GM21515 (cell line): ENCODE data around the gene STAU1.
A peak's percentile ranks its signal among the peaks of the same experiment; 100 is the strongest.
"Not testable (repeated sequence)": the region's sequence is repeated elsewhere in the genome, so short reads cannot be mapped to it uniquely, and the experiment has no call there.

Source experiments
- ATAC-seq: cut with Tn5 transposase; IDR thresholded peaks from one replicate; pipeline ENCODE4 v1.9.1; 2021; ENCODE audit not compliant: unreplicated experiment

The STAU1 gene, protein sequence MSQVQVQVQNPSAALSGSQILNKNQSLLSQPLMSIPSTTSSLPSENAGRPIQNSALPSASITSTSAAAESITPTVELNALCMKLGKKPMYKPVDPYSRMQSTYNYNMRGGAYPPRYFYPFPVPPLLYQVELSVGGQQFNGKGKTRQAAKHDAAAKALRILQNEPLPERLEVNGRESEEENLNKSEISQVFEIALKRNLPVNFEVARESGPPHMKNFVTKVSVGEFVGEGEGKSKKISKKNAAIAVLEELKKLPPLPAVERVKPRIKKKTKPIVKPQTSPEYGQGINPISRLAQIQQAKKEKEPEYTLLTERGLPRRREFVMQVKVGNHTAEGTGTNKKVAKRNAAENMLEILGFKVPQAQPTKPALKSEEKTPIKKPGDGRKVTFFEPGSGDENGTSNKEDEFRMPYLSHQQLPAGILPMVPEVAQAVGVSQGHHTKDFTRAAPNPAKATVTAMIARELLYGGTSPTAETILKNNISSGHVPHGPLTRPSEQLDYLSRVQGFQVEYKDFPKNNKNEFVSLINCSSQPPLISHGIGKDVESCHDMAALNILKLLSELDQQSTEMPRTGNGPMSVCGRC

GRCh38 chr20:49187851-49188641 is at the start of gene STAU1:
Gene STAU1, minus strand, starts transcription at chr20:49188334. Its CDS starts 22,133 bp downstream, at chr20:49166201.
- ATAC-seq = peak; percentile 90

GRCh38 chr20:49237531-49237930 is 49.4 kb upstream of the STAU1 start:
- no peak for ATAC-seq

- no peak for ATAC-seq
These were observed 48.2 kb upstream of the STAU1 start for GRCh38 chr20:49236301-49236700.

DNA sequence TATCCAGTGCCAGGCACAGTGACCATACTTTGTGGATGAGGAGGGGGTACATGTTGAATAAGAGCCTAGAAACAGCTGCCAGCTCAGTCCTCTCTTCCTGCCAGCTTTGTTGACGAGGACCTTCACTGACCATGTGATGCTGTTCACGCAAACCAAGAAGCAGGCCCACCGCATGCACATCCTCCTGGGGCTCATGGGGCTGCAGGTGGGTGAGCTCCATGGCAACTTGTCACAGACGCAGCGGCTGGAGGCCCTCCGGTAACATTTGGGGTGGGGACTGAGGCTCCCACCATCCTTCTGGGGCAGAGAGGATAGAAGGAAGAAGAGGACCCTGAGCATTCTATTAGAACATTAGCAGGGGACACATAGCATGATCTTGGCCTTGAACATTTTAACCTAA is 46.7 kb upstream of the STAU1 start:
- no peak for ATAC-seq

DNA sequence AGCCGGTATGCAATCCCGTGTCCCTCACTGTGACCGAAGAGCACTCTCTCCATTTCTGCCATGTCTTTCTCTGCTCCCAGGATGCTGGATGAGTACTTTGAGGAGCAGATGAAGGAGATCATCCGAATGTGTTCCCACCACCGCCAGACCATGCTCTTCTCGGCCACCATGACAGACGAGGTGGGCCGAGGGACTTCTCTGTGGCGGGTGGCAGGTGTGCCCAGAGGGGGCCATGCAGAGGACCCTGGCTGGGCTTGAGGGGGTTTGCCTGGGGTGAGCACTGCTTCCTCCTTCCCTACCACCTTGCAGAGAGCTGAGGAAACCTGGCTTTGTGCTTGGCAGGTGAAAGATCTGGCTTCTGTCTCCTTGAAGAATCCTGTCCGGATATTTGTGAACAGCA is 45.1 kb upstream of the STAU1 start:
- ATAC-seq = no peak

DNA sequence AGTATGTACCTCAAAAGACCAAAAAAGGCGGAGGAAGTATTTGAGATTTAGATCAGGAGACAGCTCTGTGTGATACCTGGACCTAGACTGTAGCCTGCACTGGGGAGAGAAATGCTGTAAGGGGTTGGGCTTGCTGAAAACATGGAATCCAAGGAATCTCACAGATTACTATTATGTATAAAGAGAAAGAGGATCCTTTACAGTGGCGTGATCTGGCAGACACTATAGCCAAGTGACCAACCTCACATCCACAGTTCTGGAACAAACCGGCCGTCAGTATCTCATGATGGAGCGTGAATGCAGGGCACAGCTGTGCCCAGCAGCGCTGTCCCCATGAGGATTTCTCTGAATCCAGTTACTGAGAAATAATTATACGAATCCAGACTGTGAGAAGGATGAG is 43.3 kb upstream of the STAU1 start:
- no peak for ATAC-seq

DNA sequence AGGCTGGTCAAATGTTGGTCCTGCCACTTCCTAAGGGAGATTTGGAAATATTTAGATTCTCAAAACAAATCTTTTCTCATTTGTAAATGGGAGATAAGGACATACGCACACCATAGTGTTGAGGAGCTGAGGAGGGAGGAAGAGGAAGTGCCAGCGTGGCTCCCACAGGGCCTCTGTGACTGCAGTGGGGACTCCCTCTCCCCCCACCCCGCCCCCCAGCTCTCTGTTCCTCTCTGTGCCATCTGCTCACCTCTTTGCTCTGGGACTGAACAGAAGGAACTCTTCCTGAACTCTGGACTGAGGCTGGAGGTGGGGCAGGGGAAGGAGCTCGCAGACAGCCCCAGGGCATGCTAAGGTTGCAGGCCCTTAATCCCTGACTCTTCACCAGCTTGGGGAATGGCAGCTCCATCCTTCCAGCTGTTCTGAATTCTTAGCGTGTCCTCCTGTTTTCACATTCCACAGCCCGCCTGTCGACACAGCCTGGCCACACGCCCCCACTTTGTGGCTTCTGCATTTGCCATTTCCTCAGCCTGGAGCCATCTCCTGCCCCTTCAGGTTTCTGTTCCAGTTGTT is 42.5 kb upstream of the STAU1 start:
- ATAC-seq = no peak

DNA sequence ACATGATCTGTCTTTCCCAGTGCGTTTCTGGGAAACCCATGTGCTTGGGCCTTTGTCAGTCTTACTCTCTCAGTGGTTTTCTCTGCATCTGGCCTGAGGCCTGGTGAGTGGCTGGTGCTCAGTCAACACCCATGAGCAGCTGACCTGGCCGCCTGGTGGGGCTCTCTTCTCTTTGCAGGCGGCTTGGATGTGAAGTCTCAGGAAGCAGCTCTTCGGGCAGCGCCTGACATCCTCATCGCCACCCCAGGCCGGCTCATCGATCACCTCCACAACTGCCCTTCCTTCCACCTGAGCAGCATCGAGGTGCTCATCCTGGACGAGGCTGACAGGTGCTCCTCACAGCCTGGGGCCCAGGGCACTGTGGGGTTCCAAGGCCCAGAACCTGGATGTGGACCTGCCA is 41.9 kb upstream of the STAU1 start:
- ATAC-seq = no peak

- no peak for ATAC-seq
These were observed 41.2 kb upstream of the STAU1 start for GRCh38 chr20:49229381-49229780.

DNA sequence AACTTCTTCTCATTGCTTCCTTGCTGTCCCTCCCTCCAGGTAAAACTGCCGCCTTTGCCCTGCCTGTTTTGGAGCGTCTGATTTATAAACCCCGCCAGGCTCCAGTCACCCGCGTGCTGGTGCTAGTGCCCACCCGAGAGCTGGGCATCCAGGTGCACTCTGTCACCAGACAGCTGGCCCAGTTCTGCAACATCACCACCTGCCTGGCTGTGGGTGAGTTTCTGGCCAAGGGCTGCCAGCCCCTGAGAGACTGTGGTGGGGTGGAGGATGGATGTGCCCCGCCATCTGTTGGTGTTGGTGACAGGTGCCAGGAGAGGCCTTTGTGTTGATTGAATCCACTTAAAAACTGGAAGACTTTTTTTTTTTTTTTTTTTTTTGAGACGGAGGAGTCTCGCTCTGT is 40.5 kb upstream of the STAU1 start:
- ATAC-seq = no peak

GRCh38 chr20:49225896-49226295 is 37.8 kb upstream of the STAU1 start:
- no peak for ATAC-seq

DNA sequence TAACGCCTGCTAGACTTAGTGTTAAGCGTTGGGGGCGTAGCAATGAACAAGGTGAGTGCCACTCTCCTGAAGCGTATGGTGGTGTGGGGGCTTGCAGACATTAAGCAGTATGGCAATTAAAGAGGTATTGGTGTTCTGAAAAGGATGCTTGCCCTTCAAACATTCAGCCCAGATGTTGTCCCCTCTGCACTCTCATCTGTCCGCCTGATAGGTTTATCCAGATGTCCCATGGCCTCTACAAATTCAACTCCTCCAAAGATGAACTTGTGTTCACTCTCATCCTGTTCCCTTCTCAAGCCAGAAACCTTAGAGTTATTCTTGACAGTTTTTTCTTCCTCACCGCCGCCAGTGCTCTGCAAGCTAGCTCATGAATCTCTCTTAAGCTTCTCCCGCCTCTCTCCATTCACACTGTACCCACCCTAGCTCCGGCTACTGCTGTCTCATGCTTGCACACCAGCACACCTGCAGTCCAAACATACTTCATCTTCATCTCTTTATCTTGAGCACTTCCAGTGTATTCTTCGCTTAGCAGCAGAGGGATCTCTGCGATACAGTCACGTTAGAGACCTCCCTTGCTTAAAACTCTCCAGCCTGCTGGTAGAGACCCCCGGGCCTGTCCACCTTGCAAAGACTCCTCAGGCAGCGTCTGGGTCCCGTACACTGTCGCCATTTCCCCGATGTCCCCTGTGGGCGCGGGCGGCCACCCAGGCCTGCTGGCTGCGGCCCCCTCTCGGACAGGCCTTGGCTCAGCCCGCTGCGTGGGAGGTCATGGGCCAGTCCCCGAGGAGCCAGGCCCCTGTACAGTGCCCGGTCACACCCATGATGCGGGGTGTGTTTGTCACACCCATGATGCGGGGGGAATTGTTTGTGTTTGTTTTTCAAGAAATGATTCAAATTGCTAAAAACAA is 32.0 kb upstream of the STAU1 start:
- ATAC-seq = no peak

DNA sequence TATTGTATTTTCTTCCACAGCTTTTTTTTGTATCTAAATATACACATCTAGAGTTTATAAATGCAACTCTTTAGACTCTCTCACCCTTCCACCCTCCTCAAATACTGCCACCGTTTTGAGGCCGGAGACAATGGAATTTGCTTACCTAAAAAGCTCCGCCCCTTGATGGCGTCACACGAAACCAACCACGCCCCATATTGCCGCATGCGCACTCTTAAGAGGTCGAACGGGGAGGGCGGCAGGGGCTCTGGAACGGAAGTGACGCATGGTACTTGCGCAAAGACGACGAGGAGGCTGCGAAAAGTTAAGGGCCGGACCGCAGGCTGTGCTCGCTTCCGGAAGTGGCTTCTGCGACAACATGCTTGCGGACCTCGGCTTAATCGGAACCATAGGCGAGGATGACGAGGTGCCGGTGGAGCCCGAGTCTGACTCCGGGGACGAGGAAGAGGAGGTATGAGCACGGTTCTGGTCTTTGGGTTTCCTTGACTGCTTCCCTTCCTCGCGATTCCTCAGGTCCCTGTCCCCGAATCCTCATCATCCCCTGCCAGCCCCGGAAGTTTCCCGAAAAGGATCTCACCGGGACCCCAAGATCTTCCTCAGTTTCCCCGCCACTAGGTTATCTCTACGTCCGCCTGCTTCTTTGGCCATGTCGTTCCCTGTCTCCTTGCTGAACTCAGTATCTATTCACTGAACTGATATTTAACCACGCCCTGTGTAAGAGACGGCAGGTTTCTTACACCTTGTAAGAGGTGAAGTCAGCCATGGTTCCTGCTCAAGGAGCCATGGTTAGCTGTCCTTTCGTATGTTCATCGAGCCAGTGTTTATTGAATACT is 31.2 kb upstream of the STAU1 start, which contains the start of gene DDX27:
DDX27 (plus strand) TSS at position 326 of the 833 bp plus-strand sequence; CDS start at position 359, 33 bp downstream.
- peak; percentile 89 for ATAC-seq

DNA sequence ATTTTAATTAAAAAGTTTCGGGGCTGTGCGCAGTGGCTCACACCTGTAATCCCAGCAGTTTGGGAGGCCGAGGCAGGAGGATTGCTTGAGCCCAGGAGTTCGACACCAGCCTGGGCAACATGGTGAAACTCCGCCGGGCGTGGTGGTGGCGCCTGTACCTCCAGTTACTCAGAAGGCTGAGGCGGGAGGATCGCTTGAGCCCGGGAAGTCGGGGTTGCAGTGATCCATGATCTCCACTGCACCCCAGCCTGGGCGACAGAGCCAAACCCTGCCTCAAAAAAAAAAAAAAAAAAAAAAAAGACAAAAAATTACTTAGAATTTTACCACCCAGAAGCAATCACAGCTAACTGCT is 30.6 kb upstream of the STAU1 start:
- not testable (repeated sequence) for ATAC-seq

GRCh38 chr20:49216991-49217578 is 29.0 kb upstream of the STAU1 start:
- no peak for ATAC-seq

DNA sequence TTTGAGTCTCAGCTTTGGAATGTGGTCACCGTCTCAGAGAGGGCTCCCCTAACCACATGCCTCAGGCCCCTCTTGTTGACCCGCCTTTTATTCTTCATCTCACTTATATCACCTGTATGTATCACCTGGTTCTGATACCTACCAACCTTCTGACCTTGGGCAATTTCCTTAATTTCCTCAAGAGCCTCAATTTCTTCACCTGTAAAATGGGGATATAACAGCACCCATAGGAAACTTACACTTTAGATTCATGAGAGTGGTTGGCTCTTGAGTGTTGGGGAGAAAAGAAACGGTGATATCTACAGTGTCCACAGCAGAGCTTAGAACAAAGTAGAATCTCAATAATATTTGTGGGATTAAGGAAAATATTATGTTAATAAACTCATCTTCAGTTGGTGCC is 27.1 kb upstream of the STAU1 start:
- no peak for ATAC-seq

- ATAC-seq = no peak
These were observed 26.4 kb upstream of the STAU1 start for GRCh38 chr20:49214571-49214970.

DNA sequence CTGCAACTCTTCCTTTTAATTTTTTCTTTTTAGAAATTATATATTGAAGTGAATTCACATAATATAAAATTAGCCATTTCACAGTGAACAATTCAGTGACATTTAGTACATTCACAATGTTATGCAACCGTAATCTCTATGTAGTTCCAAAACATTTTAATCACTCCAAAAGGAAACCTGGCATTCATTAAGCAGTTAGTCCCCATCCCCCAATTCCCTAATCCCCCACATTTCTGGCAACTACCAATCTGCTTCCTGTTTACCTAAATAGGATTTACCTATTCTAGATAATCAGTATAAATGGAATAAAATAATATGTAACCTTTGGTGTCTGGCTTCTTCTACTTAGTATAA is 22.6 kb upstream of the STAU1 start:
- ATAC-seq = no peak

DNA sequence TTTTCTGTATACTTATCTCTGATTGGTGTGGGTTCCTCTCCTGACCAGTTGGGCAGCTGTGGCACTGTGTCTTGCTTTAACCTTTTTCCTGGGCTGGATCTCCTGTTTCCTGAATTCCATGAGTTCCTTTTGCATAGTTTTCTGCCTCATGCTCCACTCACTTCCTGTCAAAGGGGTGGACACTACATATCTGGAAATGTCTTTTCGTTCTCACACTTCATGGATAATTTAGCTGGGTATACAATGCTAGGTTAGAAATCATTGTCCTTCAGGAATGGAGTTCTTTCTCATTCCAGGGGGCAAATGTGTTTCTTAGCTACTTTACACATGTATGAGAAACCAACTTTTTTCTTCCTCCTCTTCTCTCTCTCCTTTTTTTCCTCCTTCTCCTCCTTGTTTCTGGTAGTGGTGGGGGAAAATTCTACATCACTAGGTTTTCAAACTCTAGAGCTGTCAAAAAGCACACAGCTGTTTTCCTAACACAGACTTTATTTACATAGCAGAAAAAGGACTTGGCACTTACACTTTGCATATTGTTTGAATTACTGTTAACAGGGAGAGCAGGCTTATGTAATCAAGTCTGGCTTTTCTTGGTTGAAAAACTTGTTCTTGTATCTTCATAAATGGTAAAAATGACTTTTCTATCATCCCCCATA is 22.1 kb upstream of the STAU1 start:
- no peak for ATAC-seq
